ENCODE measurements around the gene GRM1. TPM values are rescaled to one million over a fixed set of nuclear protein-coding genes. Genes with fewer than 3 reads are reported as not detected.

Gene GRM1
- total RNA-seq, 1 donor from 2014 or later: 0.39 TPM

- Mint-ChIP-seq H3K36me3 (no peaks in the 10 kb centered on the region), H3K4me1 (ENCODE audit: unreplicated experiment) (no peaks in the 10 kb centered on the region), H3K9me3 (no peaks in the 10 kb centered on the region), H3K27ac (no peak overlapping the region), H3K4me3 (no peak overlapping the region), H3K27me3 (peaks cover 4% of the 10 kb centered on the region)
- TF ChIP-seq, protein P1, sequence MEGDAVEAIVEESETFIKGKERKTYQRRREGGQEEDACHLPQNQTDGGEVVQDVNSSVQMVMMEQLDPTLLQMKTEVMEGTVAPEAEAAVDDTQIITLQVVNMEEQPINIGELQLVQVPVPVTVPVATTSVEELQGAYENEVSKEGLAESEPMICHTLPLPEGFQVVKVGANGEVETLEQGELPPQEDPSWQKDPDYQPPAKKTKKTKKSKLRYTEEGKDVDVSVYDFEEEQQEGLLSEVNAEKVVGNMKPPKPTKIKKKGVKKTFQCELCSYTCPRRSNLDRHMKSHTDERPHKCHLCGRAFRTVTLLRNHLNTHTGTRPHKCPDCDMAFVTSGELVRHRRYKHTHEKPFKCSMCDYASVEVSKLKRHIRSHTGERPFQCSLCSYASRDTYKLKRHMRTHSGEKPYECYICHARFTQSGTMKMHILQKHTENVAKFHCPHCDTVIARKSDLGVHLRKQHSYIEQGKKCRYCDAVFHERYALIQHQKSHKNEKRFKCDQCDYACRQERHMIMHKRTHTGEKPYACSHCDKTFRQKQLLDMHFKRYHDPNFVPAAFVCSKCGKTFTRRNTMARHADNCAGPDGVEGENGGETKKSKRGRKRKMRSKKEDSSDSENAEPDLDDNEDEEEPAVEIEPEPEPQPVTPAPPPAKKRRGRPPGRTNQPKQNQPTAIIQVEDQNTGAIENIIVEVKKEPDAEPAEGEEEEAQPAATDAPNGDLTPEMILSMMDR (conservative IDR thresholded peaks at IDR 0.05): no peak
- no peak for DNase-seq (ENCODE audit: extremely low spot score, unreplicated experiment)
Observed at GRCh38 chr6:146209942-146210341, 181.1 kb downstream of the GRM1 start.

DNA sequence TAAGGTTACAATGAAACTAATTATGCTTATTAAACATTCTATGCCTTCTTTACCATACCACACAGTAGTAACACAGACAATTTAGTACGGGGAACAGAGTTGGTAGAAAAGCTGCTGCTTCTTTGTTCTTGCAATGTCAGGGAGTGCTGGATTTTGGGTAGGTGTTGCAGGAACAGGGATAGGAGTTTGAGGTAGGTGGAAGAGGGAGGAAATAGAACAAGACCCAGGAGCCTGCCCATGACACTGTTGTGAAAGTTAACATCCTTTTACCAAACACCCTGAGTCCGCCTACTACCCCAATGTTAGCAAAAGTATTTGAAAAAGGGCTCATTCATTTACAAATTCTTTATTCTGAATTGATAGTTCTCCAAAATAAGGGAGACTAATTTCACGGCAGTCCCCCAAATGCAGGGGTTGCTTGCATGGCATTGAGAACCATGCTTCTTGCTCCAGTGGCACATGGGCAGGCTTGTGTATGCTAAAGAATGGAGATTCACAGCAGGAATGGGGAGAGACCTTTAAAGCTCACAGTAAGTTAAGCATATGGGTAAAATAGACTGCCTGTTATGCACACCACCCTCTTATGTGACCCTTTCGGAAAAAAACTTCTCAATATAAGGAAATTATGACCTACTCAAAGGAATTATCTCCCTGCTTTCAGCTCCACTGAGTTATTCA, 181.7 kb downstream of the GRM1 start:
- H3K9me3 Mint-ChIP-seq: no peaks in the 10 kb centered on the region
- H3K27me3 Mint-ChIP-seq: peaks cover 3% of the 10 kb centered on the region
- TF ChIP-seq, protein P1 (conservative IDR thresholded peaks at IDR 0.05): no peak
- no peak overlapping the region for H3K4me3 Mint-ChIP-seq
- no peak for DNase-seq (ENCODE audit: extremely low spot score, unreplicated experiment)
- H3K4me1 Mint-ChIP-seq (ENCODE audit: unreplicated experiment): no peaks in the 10 kb centered on the region
- H3K27ac Mint-ChIP-seq: no peak overlapping the region
- H3K36me3 Mint-ChIP-seq: no peaks in the 10 kb centered on the region

GRCh38 chr6:146211646-146212045, 182.8 kb downstream of the GRM1 start:
- Mint-ChIP-seq H3K4me1 (ENCODE audit: unreplicated experiment) (no peaks in the 10 kb centered on the region), H3K36me3 (no peaks in the 10 kb centered on the region), H3K27ac (no peak overlapping the region), H3K9me3 (no peaks in the 10 kb centered on the region), H3K4me3 (no peak overlapping the region), H3K27me3 (no peaks in the 10 kb centered on the region)
- TF ChIP-seq, protein P1 (conservative IDR thresholded peaks at IDR 0.05): no peak
- no peak for DNase-seq (ENCODE audit: extremely low spot score, unreplicated experiment)

DNA sequence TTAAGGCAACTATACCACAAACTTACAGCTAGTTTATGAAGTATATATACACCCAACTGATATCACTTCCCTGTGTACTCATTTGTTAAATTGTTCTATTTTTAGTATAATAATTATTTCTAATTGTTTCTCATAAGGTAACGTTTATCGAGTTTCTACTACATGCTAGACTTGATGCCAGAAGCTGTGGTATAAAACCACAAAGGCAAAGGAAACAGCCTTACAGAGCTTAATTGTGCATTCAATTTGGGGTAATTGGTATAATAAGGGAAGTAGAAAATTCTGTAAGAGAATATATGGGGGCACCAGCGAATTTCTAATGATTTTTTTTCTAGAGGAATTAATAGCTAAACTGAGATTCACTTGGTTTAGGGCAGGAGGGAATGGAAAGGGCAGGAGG, 183.9 kb downstream of the GRM1 start:
- H3K9me3 Mint-ChIP-seq: no peaks in the 10 kb centered on the region
- H3K27me3 Mint-ChIP-seq: no peaks in the 10 kb centered on the region
- TF ChIP-seq, protein P1 (conservative IDR thresholded peaks at IDR 0.05): no peak
- no peak for DNase-seq (ENCODE audit: extremely low spot score, unreplicated experiment)
- no peak overlapping the region for H3K4me3 Mint-ChIP-seq
- H3K36me3 Mint-ChIP-seq: no peaks in the 10 kb centered on the region
- no peaks in the 10 kb centered on the region for H3K4me1 Mint-ChIP-seq (ENCODE audit: unreplicated experiment)
- no peak overlapping the region for H3K27ac Mint-ChIP-seq

DNA sequence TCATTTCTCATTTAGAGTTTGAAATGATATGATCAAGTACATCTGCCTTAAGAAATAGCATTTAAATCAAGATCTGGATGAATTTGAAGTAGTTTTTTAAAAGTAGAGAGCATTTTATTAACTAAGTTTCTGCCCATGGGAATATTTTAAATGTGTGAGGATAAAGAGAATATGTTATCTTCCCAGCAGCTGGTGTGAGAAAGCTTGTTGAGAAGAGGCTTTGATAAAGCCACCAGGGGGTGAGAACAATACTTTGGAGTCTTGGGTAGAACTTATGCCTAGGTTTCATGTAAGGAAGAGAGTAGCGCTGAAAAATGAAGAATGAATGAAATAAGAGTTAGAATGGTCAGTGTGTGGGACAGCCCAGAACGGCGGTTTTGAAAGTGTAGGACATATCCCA, 190.2 kb downstream of the GRM1 start:
- H3K4me1 Mint-ChIP-seq (ENCODE audit: unreplicated experiment): no peaks in the 10 kb centered on the region
- no peaks in the 10 kb centered on the region for H3K9me3 Mint-ChIP-seq
- H3K27me3 Mint-ChIP-seq: no peaks in the 10 kb centered on the region
- no peak overlapping the region for H3K4me3 Mint-ChIP-seq
- H3K36me3 Mint-ChIP-seq: no peaks in the 10 kb centered on the region
- DNase-seq (ENCODE audit: extremely low spot score, unreplicated experiment): no peak
- no peak overlapping the region for H3K27ac Mint-ChIP-seq
- TF ChIP-seq, protein P1 (conservative IDR thresholded peaks at IDR 0.05): no peak
